ENCODE data around the gene C11orf21. TPM values are rescaled to one million over a fixed set of nuclear protein-coding genes. Genes with fewer than 3 reads are reported as not detected.

Gene C11orf21
- total and polyA plus RNA-seq, 2 of the 8 experiments (the other 6 are each of a cell fraction or from before 2014, with no cell fraction given) = not detected

GRCh38 chr11:2314525-2315394, 13.0 kb upstream of the C11orf21 start:
- Histone ChIP-seq H2BK15ac (ENCODE audit: low read length) (no peak overlapping the region), H2BK20ac (ENCODE audit: low read length) (no peak overlapping the region), H3K4ac (replicated peaks; ENCODE audit: insufficient read length, low read depth, low read length) (no peak overlapping the region), H3K27me3 (replicated peaks in 1 of 4; ENCODE audit: control insufficient read depth in 3 of 4, extremely low read depth in 1 of 4, insufficient read depth in 3 of 4, low read length in 3 of 4) (peaks cover 0 to 1% (median 0%) of the 10 kb centered on the region in 4 experiments; a peak in 1 of 7 replicates), H3K79me1 (ENCODE audit: low read depth, low read length) (no peaks in the 10 kb centered on the region), H3K4me3 (ENCODE audit: extremely low read depth in 1 of 4, insufficient read depth in 2 of 4, low read depth in 3 of 4, low read length in 4 of 4) (no peak overlapping the region), H3K79me2 (ENCODE audit: control insufficient read depth in 1 of 2, insufficient read depth in 2 of 2, low read length in 2 of 2) (no peaks in the 10 kb centered on the region), H3K23ac (ENCODE audit: insufficient read length) (no peak overlapping the region), H4K20me1 (replicated peaks in 1 of 2; ENCODE audit: control insufficient read depth in 1 of 2, insufficient read depth in 2 of 2, low read length in 2 of 2) (peaks cover 0 to 2% of the 10 kb centered on the region in 2 experiments), H2AFZ (ENCODE audit: low read length) (no peak overlapping the region), H3K23me2 (ENCODE audit: low read depth, low read length) (no peaks in the 10 kb centered on the region), H2BK12ac (ENCODE audit: low read depth, low read length) (no peak overlapping the region), H4K8ac (ENCODE audit: extremely low read depth, insufficient read depth, low read length) (no peak overlapping the region; the same call in 1 of the 2 replicates), H3K4me2 (ENCODE audit: insufficient read depth in 1 of 2, low read depth in 2 of 2, low read length in 2 of 2) (no peak overlapping the region), H4K5ac (ENCODE audit: insufficient read length, low read depth, low read length) (no peak overlapping the region), H3K56ac (replicated peaks; ENCODE audit: insufficient read length, low read depth, low read length) (no peak overlapping the region), H3K14ac (ENCODE audit: insufficient read length) (no peak overlapping the region), H3K27ac (ENCODE audit: low read depth, low read length) (no peak overlapping the region), H3K36me3 (ENCODE audit: control insufficient read depth in 2 of 4, insufficient read depth in 4 of 4, low read length in 3 of 4) (no peaks in the 10 kb centered on the region), H3K4me1 (replicated peaks in 1 of 4; ENCODE audit: control insufficient read depth in 3 of 4, insufficient read depth in 4 of 4, low read length in 3 of 4) (no peaks in the 10 kb centered on the region), H3K9me3 (ENCODE audit: insufficient read depth in 2 of 2, low read depth in 1 of 2, low read length in 1 of 2) (no peaks in the 10 kb centered on the region), H3K18ac (ENCODE audit: extremely low read depth, low read length) (no peak overlapping the region), H2BK120ac (replicated peaks; ENCODE audit: low read depth, low read length) (no peak overlapping the region), H2BK5ac (ENCODE audit: low read depth, low read length) (no peak overlapping the region), H2AK5ac (ENCODE audit: low read depth, low read length) (no peak overlapping the region), H3K9ac (replicated peaks in 1 of 4; ENCODE audit: extremely low read depth in 1 of 4, low read depth in 3 of 4, low read length in 3 of 4) (no peak overlapping the region), H4K91ac (replicated peaks; ENCODE audit: insufficient read length, low read length) (no peak overlapping the region)
- TF ChIP-seq SP4 (IDR thresholded peaks at IDR 0.05; ENCODE audit: low read length) (no peak), RXRA (IDR thresholded peaks at IDR 0.05; ENCODE audit: insufficient read depth, low read depth, low read length) (no peak), JUN (IDR thresholded peaks at IDR 0.05; ENCODE audit: low read depth, low read length) (no peak), EP300 (IDR thresholded peaks at IDR 0.05; ENCODE audit: borderline replicate concordance in 1 of 2, low read depth in 2 of 2, low read length in 2 of 2) (no peak)
- FAIRE-seq (no peak), DNase-seq (ENCODE audit: low read depth in 1 of 2, low spot score in 2 of 2) (no peak)
- 80% methylated on average over 12 of the region's 16 CpGs; no CpG with 5 or more reads in 1 of the 2 experiments for WGBS, 2 experiments (ENCODE audit: extremely low coverage in 1 of 2, insufficient coverage in 1 of 2, insufficient read length in 1 of 2, insufficient replicate concordance in 2 of 2, low coverage in 1 of 2, low lambda C conversion rate in 2 of 2, missing lambda C conversion rate in 1 of 2)
- ChIA-PET CTCF (ENCODE audit: partially characterized antibody) (interaction anchor here (1.0 to 3.8 kb wide), 3 partner anchors 9 to 217 kb away, joined by 3 to 34 read pairs (median 3); no protein-coding TSS in a partner anchor), POLR2A (ENCODE audit: partially characterized antibody) (interaction anchor here (1.0 kb wide), 1 partner anchor 62 kb away, joined by 3 read pairs; the partner anchor contains the start of gene CD81)

Data from H1 (cell line).